Measurements from ENCODE around the gene CERS1.

CERS1 gene

DNA sequence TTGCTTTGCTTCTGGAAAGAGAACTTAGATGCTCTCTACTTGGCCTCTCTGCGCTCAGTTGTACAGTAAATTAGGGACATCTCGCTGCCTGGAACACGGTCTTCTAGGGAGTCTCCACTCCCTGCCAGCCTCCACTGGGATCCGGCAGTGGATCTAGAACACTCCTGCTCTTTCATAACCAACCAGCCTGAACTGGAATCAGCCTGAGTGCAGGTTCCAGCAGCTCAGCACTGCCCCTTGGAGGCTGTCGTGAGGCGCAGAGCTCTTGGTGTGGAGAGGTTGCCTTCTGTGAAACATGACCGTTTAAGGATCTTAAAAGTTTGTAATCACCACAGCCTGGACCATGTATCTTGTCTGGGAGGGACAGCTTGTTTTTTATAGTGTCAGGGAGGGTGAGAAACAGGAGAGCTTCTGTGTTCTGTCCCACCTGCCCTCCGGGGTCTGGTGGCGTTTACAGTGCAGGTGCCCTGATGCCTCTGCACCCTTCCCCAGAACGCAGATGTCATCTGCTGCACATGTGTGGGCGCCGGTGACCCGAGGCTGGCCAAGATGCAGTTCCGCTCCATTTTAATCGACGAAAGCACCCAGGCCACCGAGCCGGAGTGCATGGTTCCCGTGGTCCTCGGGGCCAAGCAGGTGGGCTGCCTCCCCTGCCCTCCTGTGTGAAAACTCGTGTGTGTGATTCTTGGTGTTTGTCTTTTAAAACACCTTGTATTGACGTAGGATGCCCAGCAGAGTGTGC, 39.4 kb downstream of the CERS1 start:
- DNase-seq (ENCODE audit: low spot score) = no peak
- TF ChIP-seq, protein P1, sequence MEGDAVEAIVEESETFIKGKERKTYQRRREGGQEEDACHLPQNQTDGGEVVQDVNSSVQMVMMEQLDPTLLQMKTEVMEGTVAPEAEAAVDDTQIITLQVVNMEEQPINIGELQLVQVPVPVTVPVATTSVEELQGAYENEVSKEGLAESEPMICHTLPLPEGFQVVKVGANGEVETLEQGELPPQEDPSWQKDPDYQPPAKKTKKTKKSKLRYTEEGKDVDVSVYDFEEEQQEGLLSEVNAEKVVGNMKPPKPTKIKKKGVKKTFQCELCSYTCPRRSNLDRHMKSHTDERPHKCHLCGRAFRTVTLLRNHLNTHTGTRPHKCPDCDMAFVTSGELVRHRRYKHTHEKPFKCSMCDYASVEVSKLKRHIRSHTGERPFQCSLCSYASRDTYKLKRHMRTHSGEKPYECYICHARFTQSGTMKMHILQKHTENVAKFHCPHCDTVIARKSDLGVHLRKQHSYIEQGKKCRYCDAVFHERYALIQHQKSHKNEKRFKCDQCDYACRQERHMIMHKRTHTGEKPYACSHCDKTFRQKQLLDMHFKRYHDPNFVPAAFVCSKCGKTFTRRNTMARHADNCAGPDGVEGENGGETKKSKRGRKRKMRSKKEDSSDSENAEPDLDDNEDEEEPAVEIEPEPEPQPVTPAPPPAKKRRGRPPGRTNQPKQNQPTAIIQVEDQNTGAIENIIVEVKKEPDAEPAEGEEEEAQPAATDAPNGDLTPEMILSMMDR (IDR thresholded peaks at IDR 0.05; ENCODE audit: extremely low read depth, missing control alignments) = no peak

DNA sequence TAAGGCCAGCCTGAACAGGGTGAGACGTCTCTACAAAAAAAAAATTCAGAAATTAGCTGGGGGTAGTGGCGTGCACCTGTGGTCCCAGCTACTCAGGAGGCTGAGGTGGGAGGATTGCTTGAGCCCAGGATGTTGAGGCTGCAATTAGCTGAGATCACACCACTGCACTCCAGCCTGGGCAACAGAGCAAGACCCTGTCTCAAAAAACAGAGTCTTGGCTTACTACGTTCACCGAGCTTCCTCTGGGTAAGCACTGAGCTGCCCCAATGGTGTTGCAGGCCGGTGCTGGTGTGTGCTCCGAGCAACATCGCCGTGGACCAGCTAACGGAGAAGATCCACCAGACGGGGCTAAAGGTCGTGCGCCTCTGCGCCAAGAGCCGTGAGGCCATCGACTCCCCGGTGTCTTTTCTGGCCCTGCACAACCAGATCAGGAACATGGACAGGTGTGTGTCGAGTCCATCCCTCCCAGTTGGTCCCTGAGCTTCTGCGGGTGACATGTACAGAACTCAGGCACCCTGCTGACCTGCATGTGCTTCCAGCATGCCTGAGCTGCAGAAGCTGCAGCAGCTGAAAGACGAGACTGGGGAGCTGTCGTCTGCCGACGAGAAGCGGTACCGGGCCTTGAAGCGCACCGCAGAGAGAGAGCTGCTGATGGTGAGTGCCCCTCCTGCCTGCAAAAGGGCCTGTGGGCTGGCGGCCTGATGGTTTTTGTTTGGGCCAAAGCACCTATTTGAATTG, 40.1 kb downstream of the CERS1 start:
- TF ChIP-seq, protein P1 (IDR thresholded peaks at IDR 0.05; ENCODE audit: extremely low read depth, missing control alignments) = no peak
- DNase-seq (ENCODE audit: low spot score) = no peak

DNA sequence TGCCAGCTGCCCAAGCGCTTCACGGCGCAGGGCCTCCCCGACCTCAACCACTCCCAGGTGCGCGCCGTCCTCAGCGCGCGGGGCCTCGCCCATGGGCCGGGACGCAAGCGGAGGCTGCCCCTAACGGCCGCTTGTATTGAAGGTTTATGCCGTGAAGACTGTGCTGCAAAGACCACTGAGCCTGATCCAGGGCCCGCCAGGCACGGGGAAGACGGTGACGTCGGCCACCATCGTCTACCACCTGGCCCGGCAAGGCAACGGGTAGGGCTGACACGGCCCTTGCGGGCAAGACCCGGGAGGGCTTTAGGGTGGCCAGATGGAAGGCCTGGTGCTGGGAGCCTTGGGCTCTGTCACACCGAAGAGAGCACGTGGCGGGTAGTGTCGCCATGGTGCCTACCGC, 41.0 kb downstream of the CERS1 start:
- TF ChIP-seq, protein P1 (IDR thresholded peaks at IDR 0.05; ENCODE audit: extremely low read depth, missing control alignments) = no peak
- DNase-seq (ENCODE audit: low spot score) = no peak

DNA sequence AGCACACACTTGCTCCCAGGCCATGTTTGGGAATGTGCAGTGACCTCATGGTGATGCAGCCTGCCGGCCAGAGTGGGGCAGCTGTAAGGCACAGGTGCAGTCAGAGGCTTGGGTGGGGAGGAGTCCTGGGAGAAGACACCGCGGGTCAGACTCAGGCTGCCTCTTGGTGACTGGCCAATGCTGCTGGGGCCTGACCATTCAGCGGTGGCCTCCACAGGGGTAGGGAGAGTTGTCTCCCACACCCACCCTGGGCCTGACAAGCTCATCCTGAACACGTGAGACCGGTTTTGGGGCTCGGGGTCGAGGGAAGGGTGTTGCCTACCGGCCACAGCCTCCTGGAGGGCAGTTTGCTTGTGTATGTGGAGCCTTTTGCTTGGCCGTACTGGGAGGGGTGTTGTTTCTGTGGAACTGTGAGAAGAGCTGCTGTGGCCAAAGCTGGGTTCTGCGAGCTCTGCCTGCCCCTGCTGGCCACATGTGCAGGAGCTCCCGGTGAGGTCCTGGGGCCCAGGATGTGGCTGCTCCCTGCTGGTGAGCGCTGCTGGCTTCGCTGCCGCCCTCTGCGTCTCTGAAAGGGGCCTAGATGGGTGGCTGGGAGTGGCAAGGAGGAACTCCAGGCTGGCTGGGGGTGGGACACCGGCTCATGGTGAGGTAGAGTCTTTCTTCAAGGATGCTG, 42.1 kb downstream of the CERS1 start:
- TF ChIP-seq, protein P1 (IDR thresholded peaks at IDR 0.05; ENCODE audit: extremely low read depth, missing control alignments) = no peak
- DNase-seq (ENCODE audit: low spot score) = no peak

DNA sequence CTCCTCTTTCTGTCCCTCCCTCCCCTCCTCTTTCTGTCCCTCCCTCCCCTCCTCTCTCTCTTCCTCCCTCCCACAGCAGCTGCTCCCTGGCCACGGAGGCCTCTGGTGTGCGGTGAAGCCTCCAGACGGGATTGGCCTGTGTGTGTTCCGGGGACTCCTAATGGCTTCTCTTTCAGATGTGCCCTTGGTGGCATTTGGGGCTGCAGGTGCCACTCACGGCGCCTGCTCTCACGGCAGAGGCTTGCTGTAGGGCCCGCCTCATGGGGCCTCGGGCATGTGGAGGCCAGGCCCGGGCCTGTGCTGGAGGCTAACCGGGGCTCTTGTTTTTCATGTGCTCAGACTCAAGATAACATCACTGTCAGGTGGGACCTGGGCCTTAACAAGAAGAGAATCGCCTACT, 43.3 kb downstream of the CERS1 start:
- TF ChIP-seq, protein P1 (IDR thresholded peaks at IDR 0.05; ENCODE audit: extremely low read depth, missing control alignments) = no peak
- no peak for DNase-seq (ENCODE audit: low spot score)

DNA sequence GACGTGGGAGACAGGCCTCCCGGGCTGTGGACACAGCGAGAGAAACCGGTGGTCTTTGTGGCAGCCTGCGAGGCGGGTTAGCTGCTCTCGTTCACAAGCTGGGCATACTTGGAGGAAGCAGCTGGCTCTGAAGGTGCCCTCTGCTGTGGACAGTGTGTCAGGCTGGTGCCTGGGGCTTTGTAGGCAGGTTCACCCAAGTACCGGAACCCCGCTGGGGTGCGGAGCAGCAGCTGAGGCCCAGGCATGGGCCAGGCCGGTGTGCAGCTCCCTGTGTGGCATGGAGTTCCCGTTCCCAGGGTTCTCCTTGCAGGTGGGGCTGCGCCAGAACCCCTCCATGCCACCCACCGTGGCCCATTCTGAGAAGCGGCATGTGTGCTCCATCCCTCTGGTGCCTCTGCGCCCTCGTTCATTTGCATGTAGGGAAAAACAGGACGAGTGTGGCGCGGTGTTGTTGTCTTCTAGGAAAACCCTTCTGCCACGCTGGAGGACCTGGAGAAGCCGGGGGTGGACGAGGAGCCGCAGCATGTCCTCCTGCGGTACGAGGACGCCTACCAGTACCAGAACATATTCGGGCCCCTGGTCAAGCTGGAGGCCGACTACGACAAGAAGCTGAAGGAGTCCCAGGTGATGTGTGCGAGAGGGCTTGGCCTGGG, 44.2 kb downstream of the CERS1 start:
- TF ChIP-seq, protein P1 (IDR thresholded peaks at IDR 0.05; ENCODE audit: extremely low read depth, missing control alignments) = no peak
- DNase-seq (ENCODE audit: low spot score) = no peak

Measured in GM20000 (cell line).